K562 (cell line): ENCODE measurements around the gene RPS27. TPM values are rescaled to one million over a fixed set of nuclear protein-coding genes. Genes with fewer than 3 reads are reported as not detected.

Experiments used
- ATAC-seq: fragments of 200-7000 bp; cut with Tn5 transposase; 3 replicates; pipeline ENCODE4 v1.9.1; 2020; ENCODE audit warnings: moderate library complexity
- BruUV-seq: library from RNA; stranded (reverse); fragments of 400-500 nt; replicated peaks from 2 replicates; lab custom pipeline; 2021; lab: Mats Ljungman, UMichigan
- CTCF ChIA-PET: fragments of 300-600 bp; formaldehyde crosslinking; extraction: SDS; loops from one replicate; lab custom pipeline; 2021; ENCODE audit warnings: low intra/inter-chr PET ratio; lab: Yijun Ruan, JAX
- POLR2A ChIA-PET: fragments of 300-600, 350-650 bp; sonication (Branson Sonifier 250); formaldehyde crosslinking; extraction: SDS; loops from one replicate; lab custom pipeline; 2021; ENCODE audit warnings: antibody characterized with exemption, inconsistent platforms; lab: Yijun Ruan, JAX
- DNase-seq, 4 experiments: peaks; one replicate each; pipeline versions ENCODE4 v3.0.0 to v3.0.0-alpha.2; 2011 to 2018; ENCODE audit warnings: low spot score in 3 of 4, mixed read lengths in 3 of 4; ENCODE audit errors: extremely low read depth in 1 of 4
- FAIRE-seq: peaks from 2 replicates; lab custom pipeline; 2011; peaks lifted over from hg19 to GRCh38; lab: Jason Lieb, UNC
- H2AFZ ChIP-seq: 2 replicates; pipeline ENCODE4 v1.6.0; 2011; ENCODE audit warnings: low read depth, low read length, control low read depth, inconsistent platforms
- H3K27ac ChIP-seq: fragments of 200-600 bp; 3 replicates; pipeline ENCODE4 v1.8.0; 2011; ENCODE audit warnings: low read depth, mild to moderate bottlenecking, control low read depth, inconsistent platforms, low read length, moderate library complexity, mixed read lengths; ENCODE audit errors: extremely low read depth
- H3K27me3 ChIP-seq, 2 experiments: fragments of 300-600 bp in 1 of 2; 2 replicates in 1 of 2; 3 replicates in 1 of 2; pipeline versions ENCODE4 v1.6.0 to v1.8.0; 2011; ENCODE audit warnings: inconsistent platforms in 2 of 2, low read length in 2 of 2, mild to moderate bottlenecking in 1 of 2, mixed read lengths in 1 of 2, moderate library complexity in 1 of 2; ENCODE audit not compliant: control insufficient read depth in 2 of 2, insufficient read depth in 2 of 2
- H3K36me3 ChIP-seq: fragments of 300-600 bp; 3 replicates; pipeline ENCODE4 v1.8.0; 2011; ENCODE audit warnings: mild to moderate bottlenecking, low read length, inconsistent platforms; ENCODE audit not compliant: control insufficient read depth, insufficient read depth
- H3K4me1 ChIP-seq, 2 experiments: fragments of 200-600 bp in 1 of 2; replicated peaks in 1 of 2; 2 replicates in 1 of 2; 3 replicates in 1 of 2; pipeline versions ENCODE4 v1.5.1 to v1.8.0; 2011; ENCODE audit warnings: inconsistent platforms in 2 of 2, low read length in 2 of 2, mild to moderate bottlenecking in 1 of 2, mixed read lengths in 1 of 2, moderate library complexity in 1 of 2; ENCODE audit not compliant: control insufficient read depth in 2 of 2, insufficient read depth in 2 of 2
- H3K4me2 ChIP-seq: 2 replicates; pipeline ENCODE4 v1.6.1; 2011; ENCODE audit warnings: low read length, control low read depth, inconsistent platforms, mixed read lengths; ENCODE audit not compliant: insufficient read depth
- H3K4me3 ChIP-seq: fragments of 200-600 bp; sonication (generic), shearing (Covaris generic); 2 replicates; pipeline ENCODE4 v1.5.1; 2016; ENCODE audit warnings: control low read depth, inconsistent platforms
- H3K79me2 ChIP-seq: fragments of 200-600 bp; 3 replicates; pipeline ENCODE4 v1.8.0; 2011; ENCODE audit warnings: low read length, inconsistent platforms; ENCODE audit not compliant: control insufficient read depth, insufficient read depth
- H3K9ac ChIP-seq, 2 experiments: 2 replicates each; pipeline versions ENCODE4 v1.6.0 to v1.6.1; 2011; ENCODE audit warnings: low read depth in 2 of 2, low read length in 2 of 2, control low read depth in 1 of 2, inconsistent platforms in 1 of 2, mild to moderate bottlenecking in 1 of 2, mixed read lengths in 1 of 2; ENCODE audit not compliant: insufficient read depth in 1 of 2
- H3K9me1 ChIP-seq: one replicate; pipeline ENCODE4 v1.6.0; 2011; ENCODE audit warnings: inconsistent platforms, mild to moderate bottlenecking, low read length, moderate library complexity; ENCODE audit not compliant: control insufficient read depth, insufficient read depth
- H3K9me3 ChIP-seq: replicated peaks from 2 replicates; pipeline ENCODE4 v1.5.1; 2011; ENCODE audit warnings: low read depth, low read length, inconsistent platforms; ENCODE audit not compliant: control insufficient read depth, insufficient read depth
- H4K20me1 ChIP-seq: replicated peaks from 2 replicates; pipeline ENCODE4 v1.6.1; 2011; ENCODE audit warnings: low read length, inconsistent platforms, mixed read lengths; ENCODE audit not compliant: control insufficient read depth, insufficient read depth
- CBFA2T3 ChIP-seq: fragments of 450-650 bp; IDR thresholded peaks from 2 replicates; pipeline ENCODE4 v1.6.1; 2017
- CBX8 ChIP-seq: fragments of 200-600 bp; sonication (generic); IDR thresholded peaks from 2 replicates; pipeline ENCODE4 v1.6.1; 2012; ENCODE audit warnings: borderline replicate concordance, mixed run types, low read depth, mild to moderate bottlenecking, moderate library complexity, mixed read lengths, low read length, control low read depth, inconsistent platforms; ENCODE audit not compliant: poor library complexity, severe bottlenecking; ENCODE audit errors: extremely low read depth
- HMG20B ChIP-seq: fragments of 250-450 bp; sonication (Bioruptor Pico); IDR thresholded peaks from 2 replicates; pipeline ENCODE4 v1.5.0; 2021; ENCODE audit warnings: mild to moderate bottlenecking
- KDM5B ChIP-seq: fragments of 200-600 bp; sonication (generic); IDR thresholded peaks from 2 replicates; pipeline ENCODE4 v1.6.1; 2012; ENCODE audit warnings: low read depth, mild to moderate bottlenecking, moderate library complexity, low read length, control low read depth, inconsistent platforms; ENCODE audit not compliant: insufficient replicate concordance
- MCM3 ChIP-seq: fragments of 450-650 bp; IDR thresholded peaks from 2 replicates; pipeline ENCODE4 v1.6.1; 2016
- NFATC3 ChIP-seq: fragments of 450-650 bp; IDR thresholded peaks from 2 replicates; pipeline ENCODE4 v1.6.1; 2017; ENCODE audit warnings: mild to moderate bottlenecking
- ZFP30 ChIP-seq: fragments of 250-450 bp; sonication (Bioruptor Pico); IDR thresholded peaks from 2 replicates; pipeline ENCODE4 v1.8.0; 2022; ENCODE audit warnings: moderate library complexity, mild to moderate bottlenecking, inconsistent platforms, borderline replicate concordance
- ZNF644 ChIP-seq: fragments of 200-800 bp; sonication (Bioruptor generic); IDR thresholded peaks from 2 replicates; pipeline ENCODE4 v1.6.1; 2016; ENCODE audit warnings: low read depth, missing genetic modification characterization, missing compliant biosample characterization
- WGBS: fragments of 100-300 bp; shearing (Covaris generic); methylation state at CpG from one replicate; pipeline ENCODE4 v1.1.6; 2016; ENCODE audit warnings: low coverage, mixed read lengths; ENCODE audit not compliant: insufficient coverage; ENCODE audit errors: missing lambda C conversion rate; 5-methylcytosine and 5-hydroxymethylcytosine counted together
- in situ Hi-C: fragments of 300-500 bp; cut with MboI; formaldehyde crosslinking; loops from 4 replicates; pipeline ENCODE4 v1.15.0; 2018; ENCODE audit warnings: inconsistent platforms, mixed read lengths
- intact Hi-C: fragments of 100-400 bp; cut with micrococcal nuclease; formaldehyde crosslinking; loops from 2 replicates; pipeline ENCODE4 v1.14.2; 2022
- polyA plus RNA-seq, 8 experiments: library from polyadenylated mRNA; depleted of rRNA in 4 of 8; stranded (reverse) in 5 of 8; unstranded in 3 of 8; fragments of >200 nt; fragmentation: Nextera tagmentation in 2 of 8; fragmentation: Illumina TruSeq in 1 of 8; extraction: Ambion mirVana in 2 of 8; extraction: Trizol in 1 of 8; gene quantifications; 2 replicates each; pipeline versions ENCODE4 v1.2.1 to v1.2.3, GENCODE V29; 2011 to 2014; ENCODE audit warnings: inconsistent platforms in 1 of 8, missing spikeins in 1 of 8
- total RNA-seq, 7 experiments: library from RNA; depleted of rRNA in 6 of 7; stranded (reverse); fragments of >200 nt in 6 of 7; fragmentation: Illumina TruSeq in 2 of 7; extraction: Trizol in 2 of 7; gene quantifications; 2 replicates each; pipeline versions ENCODE4 v1.2.1 to v1.2.3, GENCODE V29; 2011 to 2021; ENCODE audit warnings: low replicate concordance in 1 of 7
- TF ChIP-seq, protein P1 (sequence below): fragments of 200-800 bp; sonication (Bioruptor generic); IDR thresholded peaks from 2 replicates; pipeline ENCODE4 v1.6.1; 2017; ENCODE audit warnings: missing genetic modification characterization, missing compliant biosample characterization
- TF ChIP-seq, protein P2 (sequence below): fragments of 250-450 bp; sonication (Bioruptor Pico); IDR thresholded peaks from 2 replicates; pipeline ENCODE4 v1.8.0; 2021; ENCODE audit warnings: moderate library complexity, mild to moderate bottlenecking, inconsistent platforms
- TF ChIP-seq, protein P3 (sequence below): sonication (generic); IDR thresholded peaks from 2 replicates; pipeline ENCODE4 v1.6.1; 2016

Gene RPS27
- total and polyA plus RNA-seq, 9 of the 15 experiments (the other 6 are each of a cell fraction or from before 2014, with no cell fraction given): 2,091 to 9,377 (median 6,706) TPM

DNA sequence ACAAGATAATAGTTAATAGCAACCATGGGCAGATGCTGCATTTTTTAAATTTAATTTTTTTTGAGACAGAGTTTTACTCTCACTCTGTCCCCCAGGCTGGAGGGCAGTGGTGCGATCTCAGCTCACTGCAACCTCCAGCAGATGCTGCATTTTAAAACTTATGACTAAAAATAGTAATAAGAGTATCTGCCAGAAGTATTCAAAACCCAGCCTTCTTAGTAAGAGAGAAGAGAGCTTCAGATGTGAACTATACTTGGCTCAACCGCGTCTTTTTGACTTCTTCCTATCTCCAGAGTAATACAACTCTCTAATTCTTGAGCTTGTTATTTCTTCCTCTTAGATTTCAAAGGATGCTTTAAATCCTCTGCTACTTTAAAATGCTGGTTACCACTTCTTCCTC is 4.6 kb downstream of the RPS27 start:
- POLR2A ChIA-PET: interaction anchor here (1.1 to 1.2 kb wide), 2 partner anchors 32 to 34 kb away, joined by 4 to 5 read pairs; no protein-coding TSS in a partner anchor
- TF ChIP-seq KDM5B: peak; percentile 16
- TF ChIP-seq, protein P1, sequence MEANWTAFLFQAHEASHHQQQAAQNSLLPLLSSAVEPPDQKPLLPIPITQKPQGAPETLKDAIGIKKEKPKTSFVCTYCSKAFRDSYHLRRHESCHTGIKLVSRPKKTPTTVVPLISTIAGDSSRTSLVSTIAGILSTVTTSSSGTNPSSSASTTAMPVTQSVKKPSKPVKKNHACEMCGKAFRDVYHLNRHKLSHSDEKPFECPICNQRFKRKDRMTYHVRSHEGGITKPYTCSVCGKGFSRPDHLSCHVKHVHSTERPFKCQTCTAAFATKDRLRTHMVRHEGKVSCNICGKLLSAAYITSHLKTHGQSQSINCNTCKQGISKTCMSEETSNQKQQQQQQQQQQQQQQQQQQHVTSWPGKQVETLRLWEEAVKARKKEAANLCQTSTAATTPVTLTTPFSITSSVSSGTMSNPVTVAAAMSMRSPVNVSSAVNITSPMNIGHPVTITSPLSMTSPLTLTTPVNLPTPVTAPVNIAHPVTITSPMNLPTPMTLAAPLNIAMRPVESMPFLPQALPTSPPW: no peak
- no peak for TF ChIP-seq NFATC3
- Histone ChIP-seq H2AFZ (no peak overlapping the region), H3K4me1 (peaks cover 4 to 11% of the 10 kb centered on the region in 2 experiments; a peak in 2 of 5 replicates), H3K4me2 (no peak overlapping the region), H3K79me2 (peaks cover 27% of the 10 kb centered on the region), H3K27me3 (no peaks in the 10 kb centered on the region), H3K36me3 (peaks cover 43% of the 10 kb centered on the region), H3K4me3 (no peak overlapping the region), H3K27ac (no peak overlapping the region), H4K20me1 (no peaks in the 10 kb centered on the region; the same call in 1 of the 2 replicates), H3K9ac (no peak overlapping the region), H3K9me3 (no peaks in the 10 kb centered on the region), H3K9me1 (no peaks in the 10 kb centered on the region)
- DNase-seq (no peak), FAIRE-seq (no peak), ATAC-seq (no peak)
- in situ Hi-C loops: no loop called here
- CTCF ChIA-PET: interaction anchor here (0.7 kb wide), 1 partner anchor 18 kb away, joined by 3 read pairs; no protein-coding TSS in a partner anchor
- no TSS peak for BruUV-seq
- intact Hi-C loops: no loop called here
- 100% methylated on average over 3 of the region's 3 CpGs for WGBS

DNA sequence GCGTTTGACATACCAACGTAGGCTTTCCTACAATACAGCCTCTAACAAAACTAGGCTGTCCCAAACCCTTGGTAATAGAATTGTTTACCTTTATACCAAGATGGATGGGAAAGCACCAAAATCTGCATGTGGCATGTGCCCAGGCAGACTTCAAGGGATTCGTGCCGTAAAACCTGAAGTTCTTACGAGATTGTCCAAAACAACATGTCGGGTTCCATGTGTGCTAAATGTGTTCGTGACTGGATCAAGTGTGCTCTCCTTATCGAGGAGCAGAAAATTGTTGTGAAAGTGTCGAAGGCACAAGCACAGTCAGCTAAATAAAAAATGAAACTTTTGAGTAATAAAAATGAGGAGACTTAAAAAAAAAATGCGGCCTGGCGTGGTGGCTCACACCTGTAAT is 5.1 kb downstream of the RPS27 start:
- Histone ChIP-seq H3K9me1 (no peaks in the 10 kb centered on the region), H3K36me3 (peaks cover 43% of the 10 kb centered on the region), H2AFZ (no peak overlapping the region)
- DNase-seq: no peak
- in situ Hi-C loops: no loop called here
- BruUV-seq: no TSS peak
- TF ChIP-seq CBX8 (no peak), HMG20B (CRISPR knock-in tag) (no peak), MCM3 (no peak), CBFA2T3 (no peak), ZNF644 (tag) (no peak), ZFP30 (no peak)
- TF ChIP-seq, protein P2, sequence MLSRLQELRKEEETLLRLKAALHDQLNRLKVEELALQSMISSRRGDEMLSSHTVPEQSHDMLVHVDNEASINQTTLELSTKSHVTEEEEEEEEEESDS (CRISPR knock-in tag): no peak
- TF ChIP-seq, protein P3, sequence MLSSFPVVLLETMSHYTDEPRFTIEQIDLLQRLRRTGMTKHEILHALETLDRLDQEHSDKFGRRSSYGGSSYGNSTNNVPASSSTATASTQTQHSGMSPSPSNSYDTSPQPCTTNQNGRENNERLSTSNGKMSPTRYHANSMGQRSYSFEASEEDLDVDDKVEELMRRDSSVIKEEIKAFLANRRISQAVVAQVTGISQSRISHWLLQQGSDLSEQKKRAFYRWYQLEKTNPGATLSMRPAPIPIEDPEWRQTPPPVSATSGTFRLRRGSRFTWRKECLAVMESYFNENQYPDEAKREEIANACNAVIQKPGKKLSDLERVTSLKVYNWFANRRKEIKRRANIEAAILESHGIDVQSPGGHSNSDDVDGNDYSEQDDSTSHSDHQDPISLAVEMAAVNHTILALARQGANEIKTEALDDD: no peak
- TF ChIP-seq, all 486 proteins: peak for 0
- Histone ChIP-seq H3K79me2 (peaks cover 25% of the 10 kb centered on the region), H3K9ac (no peak overlapping the region), H3K4me2 (no peak overlapping the region), H3K4me1 (peaks cover 4 to 11% of the 10 kb centered on the region in 2 experiments; a peak in 2 of 5 replicates), H3K4me3 (no peak overlapping the region), H3K9me3 (no peaks in the 10 kb centered on the region), H3K27ac (no peak overlapping the region), H4K20me1 (no peaks in the 10 kb centered on the region; the same call in 1 of the 2 replicates), H3K27me3 (no peaks in the 10 kb centered on the region)
- CTCF ChIA-PET: no interaction called here
- FAIRE-seq (no peak), ATAC-seq (no peak)
- POLR2A ChIA-PET: interaction anchor here (0.5 to 1.1 kb wide), 3 partner anchors 18 to 63 kb away, joined by 3 to 5 read pairs (median 3); partner anchors contain the start of gene JTB
- intact Hi-C loops: no loop called here
- 92% methylated on average over 11 of the region's 11 CpGs for WGBS
